Neuron (in vitro differentiated cells): ENCODE measurements around the gene SUGP2.

Experiments
- H2AFZ ChIP-seq: one replicate; pipeline ENCODE4 v1.6.1; 2013; ENCODE audit warnings: low read depth, mild to moderate bottlenecking, inconsistent platforms, low read length, moderate library complexity
- H3K27me3 ChIP-seq: one replicate; pipeline ENCODE4 v1.6.1; 2013; ENCODE audit warnings: low read length; ENCODE audit not compliant: insufficient read depth
- H3K36me3 ChIP-seq: one replicate; pipeline ENCODE4 v1.6.1; 2013; ENCODE audit warnings: low read length; ENCODE audit not compliant: insufficient read depth
- H3K4me1 ChIP-seq: one replicate; pipeline ENCODE4 v1.6.1; 2013; ENCODE audit warnings: low read length; ENCODE audit not compliant: insufficient read depth
- H3K4me3 ChIP-seq: 2 replicates; pipeline ENCODE4 v1.5.1; 2013; ENCODE audit warnings: mild to moderate bottlenecking, low read length, moderate library complexity
- H3K9me3 ChIP-seq: one replicate; pipeline ENCODE4 v1.6.1; 2013; ENCODE audit warnings: low read length

SUGP2 gene

GRCh38 chr19:19006213-19006612, 27.1 kb downstream of the SUGP2 start:
- Histone ChIP-seq H3K9me3 (no peaks in the 10 kb centered on the region), H3K36me3 (peaks cover 79% of the 10 kb centered on the region), H3K4me3 (no peak overlapping the region)

GRCh38 chr19:19004144-19004543, 29.2 kb downstream of the SUGP2 start:
- peaks cover 71% of the 10 kb centered on the region for H3K36me3 ChIP-seq
- H3K4me1 ChIP-seq: no peaks in the 10 kb centered on the region
- no peaks in the 10 kb centered on the region for H3K9me3 ChIP-seq
- no peak overlapping the region for H2AFZ ChIP-seq
- no peaks in the 10 kb centered on the region for H3K27me3 ChIP-seq
- no peak overlapping the region for H3K4me3 ChIP-seq

More at GRCh38 chr19:19006213-19006612, 27.1 kb downstream of the SUGP2 start:
- Histone ChIP-seq H3K27me3 (no peaks in the 10 kb centered on the region), H2AFZ (no peak overlapping the region), H3K4me1 (no peaks in the 10 kb centered on the region)

GRCh38 chr19:18999896-19000620, 33.3 kb downstream of the SUGP2 start:
- peaks cover 3% of the 10 kb centered on the region for H3K4me1 ChIP-seq
- no peaks in the 10 kb centered on the region for H3K9me3 ChIP-seq
- peaks cover 54% of the 10 kb centered on the region for H3K36me3 ChIP-seq
- no peaks in the 10 kb centered on the region for H3K27me3 ChIP-seq
- no peak overlapping the region for H2AFZ ChIP-seq
- no peak overlapping the region for H3K4me3 ChIP-seq

- H3K9me3 ChIP-seq: no peaks in the 10 kb centered on the region
Measured at GRCh38 chr19:18999016-18999758, 34.1 kb downstream of the SUGP2 start.

GRCh38 chr19:18998276-18998675, 35.0 kb downstream of the SUGP2 start:
- Histone ChIP-seq H2AFZ (no peak overlapping the region), H3K36me3 (peaks cover 53% of the 10 kb centered on the region)

More at GRCh38 chr19:18999016-18999758, 34.1 kb downstream of the SUGP2 start:
- no peak overlapping the region for H3K4me3 ChIP-seq
- H3K36me3 ChIP-seq: peaks cover 53% of the 10 kb centered on the region
- no peaks in the 10 kb centered on the region for H3K27me3 ChIP-seq
- H3K4me1 ChIP-seq: peaks cover 3% of the 10 kb centered on the region
- no peak overlapping the region for H2AFZ ChIP-seq

GRCh38 chr19:18996796-18997394, 36.4 kb downstream of the SUGP2 start:
- no peaks in the 10 kb centered on the region for H3K9me3 ChIP-seq
- no peaks in the 10 kb centered on the region for H3K27me3 ChIP-seq
- H3K36me3 ChIP-seq: peaks cover 58% of the 10 kb centered on the region
- no peak overlapping the region for H3K4me3 ChIP-seq
- H2AFZ ChIP-seq: no peak overlapping the region
- peaks cover 3% of the 10 kb centered on the region for H3K4me1 ChIP-seq

More at GRCh38 chr19:18998276-18998675, 35.0 kb downstream of the SUGP2 start:
- no peaks in the 10 kb centered on the region for H3K27me3 ChIP-seq
- H3K9me3 ChIP-seq: no peaks in the 10 kb centered on the region
- peaks cover 3% of the 10 kb centered on the region for H3K4me1 ChIP-seq
- H3K4me3 ChIP-seq: no peak overlapping the region

- no peaks in the 10 kb centered on the region for H3K9me3 ChIP-seq
- no peaks in the 10 kb centered on the region for H3K27me3 ChIP-seq
- peaks cover 58% of the 10 kb centered on the region for H3K36me3 ChIP-seq
- H3K4me1 ChIP-seq: peaks cover 3% of the 10 kb centered on the region
- H3K4me3 ChIP-seq: no peak overlapping the region
- H2AFZ ChIP-seq: no peak overlapping the region
Measured at GRCh38 chr19:18996351-18996750, 37.0 kb downstream of the SUGP2 start.

GRCh38 chr19:18995804-18996241, 37.5 kb downstream of the SUGP2 start:
- Histone ChIP-seq H3K9me3 (no peaks in the 10 kb centered on the region), H3K36me3 (peaks cover 61% of the 10 kb centered on the region), H3K4me3 (no peak overlapping the region), H2AFZ (no peak overlapping the region), H3K4me1 (peaks cover 3% of the 10 kb centered on the region), H3K27me3 (no peaks in the 10 kb centered on the region)

GRCh38 chr19:18993115-18993514, 40.2 kb downstream of the SUGP2 start:
- no peaks in the 10 kb centered on the region for H3K9me3 ChIP-seq
- H3K4me3 ChIP-seq: no peak overlapping the region
- no peak overlapping the region for H2AFZ ChIP-seq
- peaks cover 45% of the 10 kb centered on the region for H3K36me3 ChIP-seq
- peaks cover 3% of the 10 kb centered on the region for H3K4me1 ChIP-seq
- no peaks in the 10 kb centered on the region for H3K27me3 ChIP-seq

GRCh38 chr19:18992696-18993095, 40.6 kb downstream of the SUGP2 start:
- H3K4me3 ChIP-seq: no peak overlapping the region
- H2AFZ ChIP-seq: no peak overlapping the region
- peaks cover 45% of the 10 kb centered on the region for H3K36me3 ChIP-seq
- peaks cover 3% of the 10 kb centered on the region for H3K4me1 ChIP-seq
- no peaks in the 10 kb centered on the region for H3K27me3 ChIP-seq
- no peaks in the 10 kb centered on the region for H3K9me3 ChIP-seq

- Histone ChIP-seq H3K9me3 (no peaks in the 10 kb centered on the region), H2AFZ (no peak overlapping the region), H3K36me3 (peaks cover 45% of the 10 kb centered on the region), H3K4me1 (peaks cover 3% of the 10 kb centered on the region), H3K4me3 (no peak overlapping the region), H3K27me3 (no peaks in the 10 kb centered on the region)
Measured at GRCh38 chr19:18991468-18991867, 41.8 kb downstream of the SUGP2 start.

- H3K9me3 ChIP-seq: no peaks in the 10 kb centered on the region
- H2AFZ ChIP-seq: no peak overlapping the region
- H3K36me3 ChIP-seq: peaks cover 45% of the 10 kb centered on the region
- no peak overlapping the region for H3K4me3 ChIP-seq
- H3K4me1 ChIP-seq: peaks cover 3% of the 10 kb centered on the region
- peaks cover under 1% of the 10 kb centered on the region for H3K27me3 ChIP-seq
Measured at GRCh38 chr19:18991006-18991405, 42.3 kb downstream of the SUGP2 start.

- Histone ChIP-seq H3K36me3 (peaks cover 41% of the 10 kb centered on the region), H3K4me1 (peaks cover 4% of the 10 kb centered on the region), H3K27me3 (peaks cover 5% of the 10 kb centered on the region), H3K4me3 (no peak overlapping the region), H3K9me3 (no peaks in the 10 kb centered on the region), H2AFZ (no peak overlapping the region)
Measured at GRCh38 chr19:18990128-18990708, 43.1 kb downstream of the SUGP2 start.
